HG02973 (cell line): ENCODE results near the gene SHH.

ENCODE experiments used
- ATAC-seq: cut with Tn5 transposase; IDR thresholded peaks from one replicate; pipeline ENCODE4 v1.9.1; 2021; ENCODE audit warnings: moderate library complexity; ENCODE audit not compliant: unreplicated experiment

Gene SHH

DNA sequence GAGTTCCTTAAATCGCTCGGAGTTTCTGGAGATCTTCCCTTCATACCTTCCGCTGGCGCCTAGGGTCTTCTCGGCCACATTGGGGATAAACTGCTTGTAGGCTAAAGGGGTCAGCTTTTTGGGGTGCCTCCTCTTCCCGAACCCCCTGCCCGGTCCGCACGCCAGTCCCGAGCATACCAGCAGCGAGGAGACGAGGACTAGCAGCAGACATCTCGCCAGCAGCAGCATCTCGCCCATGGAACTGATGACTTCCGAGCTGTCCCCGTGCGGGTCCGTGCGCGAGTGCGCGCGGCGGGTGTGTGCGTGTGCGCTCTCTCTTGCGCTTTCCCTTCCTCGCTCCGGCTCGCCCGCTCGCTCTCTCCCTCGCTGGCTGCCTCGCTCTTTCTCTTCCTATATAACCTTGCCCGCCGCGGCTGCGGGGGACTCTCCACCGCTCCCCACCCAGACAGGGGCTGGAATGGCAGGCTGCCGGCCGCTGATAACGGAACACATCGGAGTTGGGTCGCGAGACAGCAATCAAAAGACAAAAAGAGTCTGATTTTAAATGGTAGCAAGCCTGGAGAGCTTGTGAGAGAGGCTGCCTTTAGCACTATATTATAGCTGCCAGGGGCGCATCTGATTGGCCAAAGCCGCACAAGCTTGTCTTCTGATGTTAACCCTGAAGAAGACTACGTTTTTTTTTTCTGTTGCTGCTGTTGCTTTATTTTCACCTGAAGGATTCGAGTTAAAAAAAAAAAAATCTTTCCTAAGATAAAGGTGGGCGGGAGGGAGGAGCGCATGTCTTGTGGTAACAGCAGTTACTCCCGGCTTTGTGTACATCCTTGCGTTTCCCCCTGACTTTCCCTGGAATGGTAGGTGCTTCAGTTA is at the start of gene SHH:
Gene SHH (minus strand): TSS at position 569 of the 867 bp plus-strand sequence. CDS start 341 bp downstream, at position 228.
- no peak for ATAC-seq

GRCh38 chr7:155861480-155861868 is 49.2 kb upstream of the SHH start:
- ATAC-seq, result no peak

GRCh38 chr7:155860840-155861479 is 48.7 kb upstream of the SHH start:
- no peak for ATAC-seq

DNA sequence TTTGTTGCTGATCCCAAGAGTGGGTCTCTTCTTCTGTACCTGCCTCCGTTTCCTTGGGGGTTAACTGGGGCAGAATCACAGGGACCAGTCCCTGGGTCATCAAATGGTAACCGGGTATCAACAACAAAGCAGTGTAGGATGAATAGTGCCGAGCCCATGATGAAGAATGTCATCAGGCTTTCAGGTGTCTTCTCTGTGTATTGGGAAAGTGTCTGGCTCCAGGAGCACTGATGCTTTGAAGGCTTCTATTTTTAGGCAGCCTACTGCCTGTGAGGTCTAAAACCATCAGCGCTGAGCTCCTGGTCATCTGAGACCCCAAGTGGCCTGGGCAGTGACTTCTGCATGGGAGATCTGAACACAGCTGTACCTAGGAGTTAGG is 48.2 kb upstream of the SHH start:
- ATAC-seq, result no peak

DNA sequence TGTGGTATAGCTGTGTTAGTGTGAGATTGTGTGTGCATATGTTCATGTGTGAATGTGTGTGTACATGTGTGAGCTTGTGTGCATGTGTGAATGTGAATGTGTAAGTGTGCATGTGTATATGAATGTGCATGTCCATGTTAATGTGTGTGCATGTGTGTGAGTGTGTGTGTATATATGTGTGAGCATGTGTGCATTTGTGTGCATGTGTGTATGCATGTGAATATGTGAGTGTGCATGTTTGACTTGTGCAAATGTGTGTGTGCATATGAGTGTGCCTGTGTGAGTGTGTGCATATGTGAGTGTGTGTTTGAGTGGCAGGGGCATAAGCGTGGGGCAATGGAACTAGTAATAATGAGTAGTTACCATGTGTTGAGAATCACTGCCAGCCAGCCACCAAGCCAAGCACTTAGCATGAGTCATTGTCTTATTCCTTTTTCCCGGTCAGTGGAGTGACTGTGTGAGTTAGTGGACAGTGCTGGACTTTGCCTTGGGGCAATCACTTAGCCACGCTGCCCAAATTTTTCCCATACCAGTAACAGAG is 46.3 kb upstream of the SHH start:
- ATAC-seq, result no peak

DNA sequence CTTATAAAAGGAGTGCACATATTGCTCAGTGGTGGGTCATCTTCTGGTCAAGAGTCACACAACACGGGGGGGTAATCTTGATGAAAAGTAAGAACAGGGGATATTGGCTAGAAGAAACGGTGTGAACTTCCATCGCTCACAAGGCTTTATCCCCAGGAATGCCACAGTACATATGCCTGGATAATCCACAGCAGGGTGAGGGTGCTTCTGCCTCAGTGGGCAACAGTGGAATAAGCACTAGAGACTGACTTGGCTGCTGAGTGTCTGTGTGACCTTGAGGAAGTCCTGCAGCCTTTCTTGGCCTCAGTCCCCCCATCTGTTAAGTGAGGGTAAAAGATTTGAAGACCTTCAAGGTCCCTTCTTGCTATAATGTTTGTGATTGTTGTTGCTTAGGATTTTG is 44.9 kb upstream of the SHH start:
- ATAC-seq, result no peak

GRCh38 chr7:155856656-155857055 is 44.4 kb upstream of the SHH start:
- no peak for ATAC-seq

DNA sequence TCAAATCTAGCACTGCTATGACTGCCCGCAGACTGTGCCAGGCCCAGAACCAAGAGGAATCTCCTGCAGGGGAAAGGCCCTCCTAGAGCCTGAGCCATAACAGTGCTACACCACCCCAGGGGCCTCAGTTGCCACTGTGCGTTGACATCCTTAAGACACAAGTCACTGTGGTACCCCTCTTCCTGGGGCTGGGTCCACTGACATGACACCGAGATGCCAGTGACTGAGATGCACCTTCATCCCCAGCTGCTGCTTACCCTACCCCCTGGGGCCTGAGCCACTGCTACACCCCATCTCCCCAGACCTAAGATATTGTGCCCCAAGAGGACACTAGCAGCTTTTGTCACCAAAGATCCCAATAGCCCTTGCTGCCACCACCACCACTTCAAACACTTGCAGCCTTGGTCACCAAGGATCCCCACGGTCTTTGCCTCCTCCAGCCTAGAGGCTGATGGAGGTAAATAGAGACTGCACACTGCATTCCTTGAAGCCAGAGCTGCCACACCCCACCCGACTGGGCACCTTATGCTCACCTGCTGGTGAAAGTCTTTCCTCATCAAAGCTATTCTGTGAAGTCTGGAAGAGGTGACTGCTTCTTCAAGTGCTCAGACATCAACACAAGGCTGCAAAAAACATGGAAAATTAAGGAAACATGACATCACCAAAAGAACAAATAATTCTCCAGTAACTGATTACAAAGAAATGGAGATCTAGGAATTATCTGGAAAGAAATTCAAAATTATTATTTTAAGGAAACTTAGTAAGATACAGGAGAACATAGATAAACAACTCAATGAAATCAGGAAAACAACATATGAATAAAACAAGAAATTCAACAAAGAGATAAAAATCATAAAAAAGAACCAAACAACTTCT is 40.4 kb upstream of the SHH start:
- no peak for ATAC-seq

GRCh38 chr7:155851892-155852291 is 39.6 kb upstream of the SHH start:
- no peak for ATAC-seq

DNA sequence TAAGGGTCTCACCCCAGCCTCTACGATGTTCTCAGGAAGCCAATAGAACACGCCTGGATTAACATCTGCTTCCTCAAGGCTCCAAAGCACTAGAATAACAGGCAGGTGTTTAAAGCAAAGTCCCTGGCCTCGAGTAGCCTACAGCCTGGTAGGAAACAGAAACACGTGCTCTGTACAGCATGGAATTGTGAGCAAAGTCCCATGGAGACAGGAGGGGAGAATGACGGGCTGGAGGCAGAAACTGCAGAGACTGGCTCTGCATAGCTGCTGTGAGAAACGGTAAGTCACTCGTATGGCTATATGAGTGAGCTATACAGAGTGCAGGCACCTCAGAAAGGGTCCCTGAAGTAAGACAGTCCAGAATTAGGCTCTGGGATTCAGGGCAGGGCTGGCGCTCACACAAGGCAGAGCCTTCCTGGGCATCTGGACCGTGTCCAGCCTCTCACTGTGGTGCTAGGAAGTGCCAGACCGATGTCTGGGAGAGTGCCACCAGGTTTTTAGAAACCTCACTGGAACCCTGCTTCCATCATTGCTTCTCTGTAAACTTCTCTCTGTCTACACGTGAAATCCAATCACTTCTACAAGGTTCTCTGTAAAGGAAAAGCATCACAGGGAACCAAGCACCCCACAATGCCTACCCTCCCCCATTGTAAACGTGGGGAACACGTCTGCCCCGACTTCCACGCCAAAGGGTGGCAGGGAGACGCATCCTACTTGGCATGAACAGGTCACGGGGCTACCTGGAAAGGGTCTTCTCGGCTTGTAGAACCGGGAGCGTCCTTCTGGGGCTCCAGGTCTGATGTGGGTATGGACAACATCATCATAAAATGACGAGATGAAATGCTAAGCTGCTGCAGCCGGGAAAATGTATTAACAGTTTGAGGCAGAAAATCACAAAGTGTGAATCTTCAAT is 38.8 kb upstream of the SHH start:
- no peak for ATAC-seq

GRCh38 chr7:155850001-155850436 is 37.8 kb upstream of the SHH start:
- ATAC-seq, result no peak

DNA sequence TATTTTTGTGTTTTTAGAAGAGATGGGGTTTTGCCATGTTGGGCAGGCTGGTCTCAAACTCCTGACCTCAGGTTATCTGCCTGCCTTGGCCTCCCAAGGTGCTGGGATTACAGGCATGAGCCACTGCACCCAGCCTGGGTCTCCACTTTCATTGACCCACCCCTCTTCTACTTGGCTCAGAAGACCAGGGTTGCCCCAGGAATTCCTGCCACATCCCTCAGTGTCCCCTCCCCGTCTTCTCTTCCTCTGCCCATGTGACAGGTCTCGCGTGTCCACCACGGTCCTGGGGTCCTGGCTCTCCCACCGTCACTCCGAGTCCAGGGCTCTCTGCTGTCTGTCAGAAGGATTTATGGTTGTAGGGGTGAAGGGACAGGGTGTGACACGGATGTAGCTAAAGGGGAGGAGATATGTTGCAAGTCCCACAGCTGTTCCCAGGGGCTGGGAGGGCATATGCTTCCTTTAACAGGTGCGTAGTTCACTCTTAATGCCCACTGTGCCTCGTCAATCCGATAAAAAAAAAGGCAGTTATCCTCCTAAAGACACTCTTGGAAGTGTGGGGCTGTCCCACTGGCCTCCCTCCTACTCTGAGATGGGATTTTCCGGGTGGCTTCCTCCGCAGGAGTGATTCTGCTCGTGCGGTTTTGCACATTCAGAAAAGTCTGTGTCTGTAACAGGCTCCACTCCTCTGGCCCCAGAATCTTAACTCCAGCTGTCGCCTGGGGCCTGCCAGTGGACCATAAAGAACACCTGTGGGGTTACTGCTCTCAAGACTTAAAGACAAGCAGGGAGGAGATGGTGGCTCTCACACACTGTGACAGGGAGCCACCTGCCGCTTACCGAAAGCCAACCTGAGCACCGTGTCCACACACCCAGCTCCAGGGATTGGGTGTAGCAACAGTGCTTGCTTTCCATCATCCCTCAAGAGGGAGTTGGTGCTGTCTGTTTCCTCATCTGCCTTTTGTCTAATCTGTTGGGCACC is 36.7 kb upstream of the SHH start:
- ATAC-seq, result no peak

DNA sequence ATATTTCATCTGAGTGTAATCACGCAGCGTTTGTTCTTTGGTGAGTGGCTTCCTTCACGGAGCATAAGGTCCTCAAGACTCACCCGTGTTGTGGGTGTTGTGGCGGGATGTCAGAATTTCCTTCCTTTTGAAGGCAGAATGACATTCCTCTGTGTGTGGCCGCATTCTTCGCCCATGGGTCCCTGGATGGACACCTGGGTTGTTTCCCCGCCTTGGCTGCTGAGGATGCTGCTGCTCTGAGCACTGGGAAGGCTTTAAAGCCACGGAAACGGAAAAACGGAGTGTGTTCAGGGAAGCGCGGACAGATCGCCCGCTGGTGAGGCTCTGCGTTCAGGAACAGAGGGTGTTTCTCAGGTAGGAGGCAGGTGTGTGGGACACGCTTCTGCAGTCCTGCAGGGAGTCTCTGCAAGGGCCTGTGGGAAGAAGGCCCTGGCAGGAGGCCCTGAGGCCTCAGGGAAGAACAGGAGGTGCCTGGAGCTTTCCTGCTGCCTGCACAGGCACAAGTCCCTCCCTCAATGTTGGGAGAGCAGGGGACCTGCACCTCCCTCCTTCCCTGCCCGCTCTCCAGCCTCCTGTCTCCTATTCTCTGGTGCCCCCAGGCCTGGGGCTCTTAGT is 35.7 kb upstream of the SHH start:
- ATAC-seq, result no peak

DNA sequence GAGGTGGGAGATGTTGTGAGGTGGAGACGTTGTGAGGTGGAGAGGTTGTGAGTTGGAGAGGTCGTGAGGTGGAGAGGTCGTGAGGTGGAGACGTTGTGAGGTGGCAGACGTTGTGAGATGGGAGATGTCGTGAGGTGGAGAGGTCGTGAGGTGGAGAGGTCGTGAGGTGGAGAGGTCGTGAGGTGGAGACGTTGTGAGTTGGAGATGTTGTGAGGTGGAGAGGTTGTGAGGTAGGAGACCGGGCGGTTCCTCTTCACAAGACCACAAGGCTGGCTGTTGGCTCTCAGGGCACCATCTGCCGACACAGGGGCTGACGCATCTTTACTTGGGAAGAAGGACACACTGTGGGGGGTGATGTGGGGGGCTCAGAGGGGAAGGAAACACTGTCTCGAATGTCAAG is 34.7 kb upstream of the SHH start:
- no peak for ATAC-seq

DNA sequence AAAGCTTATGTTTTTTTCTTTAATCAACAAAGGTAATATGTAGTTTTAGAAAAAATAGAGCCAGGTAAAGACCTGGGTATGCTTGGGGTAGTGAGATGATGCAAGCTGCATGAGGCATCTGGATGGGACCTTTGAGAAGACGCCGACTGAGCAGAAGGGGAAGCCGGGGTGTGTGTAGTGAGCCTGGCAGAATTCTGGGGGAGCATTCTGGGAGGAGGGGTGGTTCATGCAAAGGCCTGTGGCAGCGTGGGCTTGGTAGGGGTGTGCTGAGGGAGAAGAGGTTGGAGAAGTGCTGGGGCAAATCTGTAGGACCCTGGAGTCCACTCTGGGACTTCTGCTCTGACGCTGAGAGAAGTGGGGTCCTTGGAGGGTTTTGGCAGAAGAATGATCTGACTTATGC is 33.9 kb upstream of the SHH start:
- ATAC-seq, result no peak

DNA sequence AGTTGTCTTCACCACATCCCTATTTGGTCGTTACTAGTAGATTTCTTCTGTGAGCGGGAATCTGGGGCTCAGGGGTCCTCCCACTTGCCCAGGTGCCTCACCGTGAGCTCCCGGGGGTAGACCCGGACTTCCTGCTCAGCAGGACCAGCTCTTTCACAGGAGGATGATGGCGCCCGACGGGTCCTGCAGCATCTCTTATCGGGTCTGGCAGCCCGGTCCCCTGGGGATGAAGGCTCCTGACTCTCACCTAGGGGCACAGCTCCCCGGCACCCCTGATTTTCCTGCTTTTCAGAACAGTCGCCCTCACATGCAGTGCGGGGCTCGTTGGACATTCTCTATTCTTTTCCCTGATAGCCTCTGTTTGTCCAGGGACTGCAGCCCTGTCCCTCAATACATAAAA is 33.0 kb upstream of the SHH start:
- no peak for ATAC-seq

DNA sequence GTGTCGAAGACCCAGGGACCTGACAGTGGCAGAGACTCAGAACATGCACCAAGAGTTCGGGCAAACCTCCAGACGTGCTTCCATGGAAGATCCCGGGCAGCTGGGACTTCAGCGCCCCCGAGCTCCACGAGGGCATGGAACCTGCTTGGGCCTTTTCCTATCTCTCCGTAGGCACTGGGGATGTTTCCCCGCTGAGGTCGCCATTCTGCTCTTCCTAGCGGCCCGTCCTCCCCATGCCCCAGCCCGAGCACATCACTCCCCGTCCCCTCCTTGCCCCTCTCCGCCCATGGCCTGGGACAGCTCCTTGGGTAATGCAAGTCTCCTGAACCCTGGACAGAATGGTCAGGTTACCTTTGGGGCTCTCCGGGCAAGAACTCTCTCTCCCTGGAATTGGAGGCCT is 32.3 kb upstream of the SHH start:
- ATAC-seq, result no peak

GRCh38 chr7:155844019-155844453 is 31.8 kb upstream of the SHH start:
- no peak for ATAC-seq
